ENCODE measurements around the gene PROX2.

PROX2 gene

DNA sequence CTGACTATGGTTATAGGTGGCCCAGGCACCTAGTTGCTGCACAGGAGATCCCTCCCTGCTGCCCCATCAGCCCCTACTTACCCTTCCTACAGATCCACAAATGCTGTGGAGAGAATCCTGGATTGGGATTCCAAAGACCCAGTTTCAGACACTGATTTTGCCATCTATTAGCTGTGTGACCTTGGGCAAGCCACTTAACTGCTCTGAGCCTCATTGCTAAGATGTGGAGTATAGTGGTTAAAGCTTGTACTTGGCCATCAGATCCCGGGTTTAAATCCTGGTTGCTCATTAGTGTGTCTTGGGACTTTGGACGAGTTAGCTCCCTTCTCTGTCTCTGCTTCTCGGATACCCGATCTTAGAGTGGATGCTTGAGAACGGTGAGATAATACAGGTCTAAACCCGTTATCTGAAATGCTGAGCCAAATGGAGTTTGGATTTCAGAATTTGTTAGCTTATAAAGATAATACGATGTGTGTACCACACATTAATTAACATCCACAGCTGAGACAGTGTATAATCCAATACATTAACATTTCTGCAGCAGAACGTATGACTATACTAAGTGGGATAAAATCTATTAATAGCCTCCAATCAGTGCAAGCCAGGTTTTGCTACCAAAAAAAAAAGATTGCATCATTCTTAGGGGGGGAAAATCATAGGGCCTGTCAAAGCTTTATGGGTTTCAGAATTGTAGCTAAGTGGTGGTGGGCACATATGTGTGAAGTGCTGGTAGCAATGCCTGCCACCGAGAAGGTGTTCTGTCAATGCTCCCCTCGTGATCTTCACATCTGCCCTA, 16.0 kb downstream of the PROX2 start:
- H3K79me2 ChIP-seq (ENCODE audit: insufficient read depth, low read length) = no peaks in the 10 kb centered on the region
- DNase-seq (no peak), ATAC-seq (ENCODE audit: insufficient read depth, low read depth) (no peak)
- no peak overlapping the region for H3K4me2 ChIP-seq (ENCODE audit: insufficient read depth, low read length)
- H3K27ac ChIP-seq (ENCODE audit: low read length) = no peak overlapping the region
- peaks cover 7% of the 10 kb centered on the region; the same call in 1 of the 2 replicates for H3K36me3 ChIP-seq (ENCODE audit: insufficient read depth, low read length)
- no peaks in the 10 kb centered on the region for H3K4me1 ChIP-seq (ENCODE audit: insufficient read depth, low read length)
- H3K27me3 ChIP-seq (ENCODE audit: insufficient read depth, low read length, poor library complexity) = no peaks in the 10 kb centered on the region
- no peak overlapping the region for H3K4me3 ChIP-seq (ENCODE audit: low read depth in 1 of 2, low read length in 2 of 2)
- TF ChIP-seq CTCF (IDR thresholded peaks at IDR 0.05; ENCODE audit: borderline replicate concordance, extremely low read depth, low read length, poor library complexity, severe bottlenecking) = no peak
- TF ChIP-seq EZH2 (IDR thresholded peaks at IDR 0.05; ENCODE audit: borderline replicate concordance, low read depth, low read length, severe bottlenecking) = no peak
- no peak overlapping the region for H2AFZ ChIP-seq (ENCODE audit: low read depth, low read length)
- H3K9me3 ChIP-seq (ENCODE audit: insufficient read depth, low read length, severe bottlenecking) = no peaks in the 10 kb centered on the region
- no peak overlapping the region for H3K9ac ChIP-seq (ENCODE audit: low read depth, low read length)
- H4K20me1 ChIP-seq (ENCODE audit: insufficient read depth, low read length) = no peaks in the 10 kb centered on the region

DNA sequence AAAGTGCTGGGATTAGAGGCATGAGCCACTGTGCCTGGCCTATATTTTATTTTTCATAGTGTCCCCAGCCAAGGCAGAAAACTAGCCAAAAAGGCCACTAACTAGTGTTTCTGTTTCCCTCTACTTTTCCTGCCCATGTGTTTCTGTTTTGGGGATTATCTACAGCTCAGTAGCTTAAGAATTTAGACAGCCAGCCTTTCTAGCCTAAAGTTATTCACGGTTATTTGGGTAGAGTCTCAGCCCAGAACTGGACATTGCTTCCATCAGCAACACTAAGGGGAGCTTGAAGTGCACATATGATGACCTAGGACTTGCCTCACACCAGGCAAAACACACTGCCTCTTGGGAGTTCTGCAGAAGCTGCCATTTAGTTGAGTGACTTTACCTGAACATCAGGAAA, 17.9 kb downstream of the PROX2 start:
- TF ChIP-seq CTCF (IDR thresholded peaks at IDR 0.05; ENCODE audit: borderline replicate concordance, extremely low read depth, low read length, poor library complexity, severe bottlenecking) = no peak
- no peak for TF ChIP-seq EZH2 (IDR thresholded peaks at IDR 0.05; ENCODE audit: borderline replicate concordance, low read depth, low read length, severe bottlenecking)
- Histone ChIP-seq H3K36me3 (ENCODE audit: insufficient read depth, low read length) (peaks cover 8% of the 10 kb centered on the region; the same call in 1 of the 2 replicates), H3K4me1 (ENCODE audit: insufficient read depth, low read length) (no peaks in the 10 kb centered on the region)

GRCh38 chr14:74856366-74856765, 19.6 kb downstream of the PROX2 start:
- H3K27me3 ChIP-seq (ENCODE audit: insufficient read depth, low read length, poor library complexity) = no peaks in the 10 kb centered on the region
- no peaks in the 10 kb centered on the region for H3K4me1 ChIP-seq (ENCODE audit: insufficient read depth, low read length)
- no peak overlapping the region for H3K9ac ChIP-seq (ENCODE audit: low read depth, low read length)
- H3K9me3 ChIP-seq (ENCODE audit: insufficient read depth, low read length, severe bottlenecking) = no peaks in the 10 kb centered on the region
- no peak overlapping the region for H3K4me3 ChIP-seq (ENCODE audit: low read depth in 1 of 2, low read length in 2 of 2)
- no peaks in the 10 kb centered on the region for H3K79me2 ChIP-seq (ENCODE audit: insufficient read depth, low read length)
- no peak overlapping the region for H3K4me2 ChIP-seq (ENCODE audit: insufficient read depth, low read length)
- no peak overlapping the region for H3K27ac ChIP-seq (ENCODE audit: low read length)
- TF ChIP-seq EZH2 (IDR thresholded peaks at IDR 0.05; ENCODE audit: borderline replicate concordance, low read depth, low read length, severe bottlenecking) = no peak
- no peak for TF ChIP-seq CTCF (IDR thresholded peaks at IDR 0.05; ENCODE audit: borderline replicate concordance, extremely low read depth, low read length, poor library complexity, severe bottlenecking)
- H3K36me3 ChIP-seq (ENCODE audit: insufficient read depth, low read length) = peaks cover 8% of the 10 kb centered on the region; the same call in 1 of the 2 replicates
- H2AFZ ChIP-seq (ENCODE audit: low read depth, low read length) = no peak overlapping the region
- ATAC-seq (ENCODE audit: insufficient read depth, low read depth) = no peak
- no peaks in the 10 kb centered on the region for H4K20me1 ChIP-seq (ENCODE audit: insufficient read depth, low read length)
- no peak for DNase-seq

More for the DNA sequence above, 17.9 kb downstream of the PROX2 start:
- DNase-seq (no peak), ATAC-seq (ENCODE audit: insufficient read depth, low read depth) (no peak)
- Histone ChIP-seq H3K27me3 (ENCODE audit: insufficient read depth, low read length, poor library complexity) (no peaks in the 10 kb centered on the region), H3K4me2 (ENCODE audit: insufficient read depth, low read length) (no peak overlapping the region), H3K27ac (ENCODE audit: low read length) (no peak overlapping the region), H2AFZ (ENCODE audit: low read depth, low read length) (no peak overlapping the region), H3K9me3 (ENCODE audit: insufficient read depth, low read length, severe bottlenecking) (no peaks in the 10 kb centered on the region), H3K4me3 (ENCODE audit: low read depth in 1 of 2, low read length in 2 of 2) (no peak overlapping the region), H4K20me1 (ENCODE audit: insufficient read depth, low read length) (no peaks in the 10 kb centered on the region), H3K79me2 (ENCODE audit: insufficient read depth, low read length) (no peaks in the 10 kb centered on the region), H3K9ac (ENCODE audit: low read depth, low read length) (no peak overlapping the region)
